GM18867 (cell line): Measurements from ENCODE around the gene PIGQ.

ENCODE experiments used
- ATAC-seq: cut with Tn5 transposase; IDR thresholded peaks from one replicate; pipeline ENCODE4 v1.9.1; 2021; ENCODE audit warnings: mild to moderate bottlenecking, moderate library complexity; ENCODE audit not compliant: unreplicated experiment

Gene PIGQ

DNA sequence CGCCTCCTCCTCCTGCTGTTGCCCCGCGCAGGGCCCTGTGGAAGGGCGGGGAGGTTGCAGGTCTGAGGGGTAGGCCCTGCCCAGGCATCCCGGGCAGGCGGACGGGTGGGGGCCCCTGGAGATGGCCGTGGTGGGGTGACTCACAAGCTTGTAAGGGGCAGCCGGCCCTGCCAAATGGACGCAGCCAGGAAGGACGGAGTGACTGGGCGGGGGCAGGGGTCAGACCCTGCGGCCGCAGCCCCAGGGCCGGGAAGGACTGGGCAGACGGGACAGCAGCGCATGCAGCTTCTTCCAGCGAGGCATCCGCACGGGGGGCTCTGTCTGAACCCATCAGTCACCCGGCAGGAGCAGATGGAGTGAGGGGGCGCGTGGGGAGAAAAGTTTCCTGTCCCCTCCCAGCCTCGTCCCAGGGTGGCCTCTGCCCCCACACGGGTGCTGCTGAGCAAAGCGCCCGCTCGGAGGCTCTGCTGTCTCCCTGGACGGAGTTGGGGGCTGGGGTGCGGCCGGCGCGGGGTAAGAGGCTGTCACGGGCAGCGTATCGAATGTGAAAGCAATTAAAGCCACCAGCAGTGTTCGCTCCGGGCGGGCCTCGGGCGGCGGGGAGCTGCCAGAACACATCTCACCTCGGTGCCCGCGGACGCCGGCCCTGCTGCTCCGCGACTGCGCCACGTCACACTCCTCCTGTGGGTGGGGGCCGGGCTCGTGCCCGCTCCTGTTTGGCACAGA is 15.0 kb upstream of the PIGQ start:
- ATAC-seq = no peak

GRCh38 chr16:555528-556473 is 14.0 kb upstream of the PIGQ start:
- ATAC-seq = no peak

GRCh38 chr16:556474-557173 is 13.1 kb upstream of the PIGQ start:
- ATAC-seq = no peak

DNA sequence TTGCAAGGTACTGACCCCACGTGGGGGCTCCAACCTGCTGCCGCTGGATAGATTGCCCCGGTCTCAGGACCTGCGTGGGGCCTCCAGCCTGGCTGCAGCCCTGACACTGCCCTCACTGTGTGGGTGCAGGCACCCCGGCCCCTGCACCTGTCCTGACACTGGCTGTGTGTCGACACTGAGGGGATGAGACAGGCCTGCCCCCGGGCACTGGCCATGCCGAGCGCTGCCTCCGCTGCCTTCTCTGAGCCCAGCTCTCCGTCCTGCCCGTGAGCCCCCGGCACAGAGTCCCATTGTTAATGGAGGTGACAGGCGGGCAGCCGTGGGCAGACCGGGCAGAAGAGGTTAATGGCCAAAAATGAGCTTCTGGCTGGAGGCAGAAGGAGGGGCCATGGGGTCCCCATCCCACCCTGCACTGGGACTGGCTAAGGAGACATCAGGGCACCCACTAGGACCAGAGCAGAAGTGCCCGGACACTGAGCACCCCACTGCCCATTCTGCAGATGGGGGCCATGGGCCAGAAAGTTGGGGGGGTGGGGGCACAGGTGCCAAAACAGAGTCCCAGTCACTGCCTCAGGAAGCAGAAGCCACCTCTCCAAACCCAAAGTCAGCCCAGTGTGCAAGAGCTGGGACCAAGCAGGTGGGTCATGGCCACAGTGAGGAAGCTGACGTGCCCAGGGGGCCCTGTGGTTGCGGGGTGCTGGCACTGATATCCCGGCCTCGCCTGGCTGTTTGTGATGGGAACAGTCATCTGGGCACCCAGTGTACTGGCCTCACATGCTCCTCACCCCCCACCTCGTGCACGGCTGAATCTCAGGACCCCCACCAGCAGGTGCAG is 12.1 kb upstream of the PIGQ start:
- no peak for ATAC-seq

GRCh38 chr16:558298-559020 is 11.3 kb upstream of the PIGQ start:
- no peak for ATAC-seq

- no peak for ATAC-seq
Observed at GRCh38 chr16:559021-559380, 10.8 kb upstream of the PIGQ start.

GRCh38 chr16:559411-560203 is 10.2 kb upstream of the PIGQ start:
- no peak for ATAC-seq

DNA sequence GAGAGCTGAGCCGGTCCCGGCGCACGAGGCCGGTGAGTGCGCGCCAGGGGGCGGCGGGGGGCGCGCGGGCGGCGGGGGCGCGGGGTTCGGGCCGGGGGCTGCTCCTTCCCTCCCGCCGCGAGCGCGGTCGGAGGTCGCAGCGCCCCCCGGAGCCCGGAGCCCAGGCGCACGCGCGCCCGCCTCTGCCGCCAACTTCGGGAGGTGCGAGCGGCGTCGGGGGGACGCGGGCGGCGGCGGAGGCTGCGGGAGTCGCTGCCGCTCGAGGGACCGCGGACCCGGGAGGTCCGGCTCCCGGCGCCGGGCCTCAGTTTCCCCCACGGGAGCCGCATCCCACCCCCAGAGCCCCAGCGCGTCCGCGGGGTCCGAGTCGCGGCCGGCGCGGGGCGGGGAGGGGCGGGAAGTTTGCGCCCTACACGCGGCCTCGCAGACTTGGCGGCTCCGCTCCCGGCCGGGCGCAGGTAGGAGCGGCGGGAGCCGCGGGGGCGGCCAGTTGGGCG is 9.5 kb upstream of the PIGQ start, which contains the start of gene PRR35:
Gene PRR35, plus strand, starts transcription at position 191 of the 497 bp plus-strand sequence. CDS start 2,901 bp downstream, outside the sequence.
- no peak for ATAC-seq

GRCh38 chr16:560701-561412 is 8.9 kb upstream of the PIGQ start:
- no peak for ATAC-seq

GRCh38 chr16:561413-561794 is 8.4 kb upstream of the PIGQ start:
- ATAC-seq = no peak

GRCh38 chr16:561957-562938 is 7.5 kb upstream of the PIGQ start:
- ATAC-seq = no peak

DNA sequence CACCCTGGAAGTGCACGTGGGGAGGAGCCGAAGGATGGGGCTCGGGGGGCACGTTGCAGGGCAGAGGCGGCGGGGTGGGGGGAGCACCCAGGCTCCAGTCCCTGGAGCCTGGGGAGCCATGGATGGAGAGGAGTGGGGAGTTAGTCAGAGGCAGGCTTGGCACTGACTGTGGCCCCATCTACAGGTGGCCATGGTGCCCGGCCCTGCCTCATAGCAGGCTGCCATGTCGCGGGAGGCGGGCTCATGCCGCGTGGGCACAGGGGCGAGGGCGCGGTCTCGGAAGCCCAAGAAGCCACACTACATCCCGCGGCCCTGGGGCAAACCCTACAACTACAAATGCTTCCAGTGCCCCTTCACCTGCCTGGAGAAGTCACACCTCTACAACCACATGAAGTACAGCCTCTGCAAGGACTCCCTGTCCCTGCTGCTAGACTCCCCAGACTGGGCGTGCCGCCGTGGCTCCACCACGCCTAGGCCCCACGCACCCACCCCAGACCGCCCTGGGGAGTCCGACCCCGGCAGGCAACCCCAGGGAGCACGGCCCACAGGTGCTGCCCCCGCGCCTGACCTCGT is 6.6 kb upstream of the PIGQ start:
- ATAC-seq = no peak

- ATAC-seq = no peak
Observed at GRCh38 chr16:564690-565418, 4.9 kb upstream of the PIGQ start.

- ATAC-seq = no peak
Observed at GRCh38 chr16:565419-566330, 4.1 kb upstream of the PIGQ start.
